Hematopoietic multipotent progenitor cell treated with erythropoietin and hydrocortisone succinate and interleukin-3 and kit ligand, for 17 days (in vitro differentiated cells): Measurements from ENCODE around the gene GSTT4.
"Not testable (repeated sequence)": the region's sequence is repeated elsewhere in the genome, so short reads cannot be mapped to it uniquely, and the experiment has no call there.

Experiments
- DNase-seq: peaks from one replicate; pipeline ENCODE4 v3.0.0-alpha.2; 2015; ENCODE audit warnings: low spot score

Gene GSTT4

GRCh38 chr22:23986538-23987178, 18.6 kb downstream of the GSTT4 start:
- not testable (repeated sequence) for DNase-seq

- DNase-seq = not testable (repeated sequence)
Measured at GRCh38 chr22:23986089-23986488, 19.2 kb downstream of the GSTT4 start.

GRCh38 chr22:23984430-23984829, 20.8 kb downstream of the GSTT4 start:
- DNase-seq = peak; percentile 83

GRCh38 chr22:23980567-23980966, 24.7 kb downstream of the GSTT4 start:
- DNase-seq = not testable (repeated sequence)

DNA sequence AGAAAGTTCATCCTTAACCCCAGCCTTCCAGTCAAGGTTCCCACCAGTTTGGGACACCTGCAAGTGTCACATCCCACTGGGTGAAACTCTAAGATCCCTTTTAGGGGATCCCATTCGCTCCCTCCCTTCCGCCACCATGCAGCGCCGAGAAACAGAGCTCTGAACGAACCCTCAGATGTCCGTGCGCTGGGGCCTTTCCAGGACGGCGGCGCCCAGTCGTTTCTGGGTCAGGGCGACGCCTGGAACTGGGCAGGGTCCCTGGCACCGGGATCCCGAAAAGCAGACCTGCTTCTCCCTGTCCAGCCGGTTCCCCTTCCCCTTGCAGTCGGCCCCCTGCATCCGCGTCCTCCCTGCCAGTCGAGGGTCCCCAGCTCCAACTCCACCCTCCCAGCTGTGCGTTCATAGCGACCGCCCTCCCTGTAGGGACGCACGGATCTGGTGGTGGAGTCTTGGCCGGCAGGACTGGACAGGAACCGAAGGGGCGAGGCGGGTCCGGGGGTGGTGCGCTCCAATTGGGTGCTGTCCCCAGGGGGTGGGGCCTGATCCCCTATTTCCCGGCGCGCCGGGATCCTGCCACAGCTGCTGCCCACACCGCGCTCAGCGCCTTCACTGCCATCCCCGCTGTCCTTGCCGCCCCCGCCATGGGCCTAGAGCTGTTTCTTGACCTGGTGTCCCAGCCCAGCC, 25.6 kb downstream of the GSTT4 start, which contains the start of gene GSTT2:
Gene GSTT2 (plus strand): TSS at position 578 of the 684 bp plus-strand sequence.
- not testable (repeated sequence) for DNase-seq

DNA sequence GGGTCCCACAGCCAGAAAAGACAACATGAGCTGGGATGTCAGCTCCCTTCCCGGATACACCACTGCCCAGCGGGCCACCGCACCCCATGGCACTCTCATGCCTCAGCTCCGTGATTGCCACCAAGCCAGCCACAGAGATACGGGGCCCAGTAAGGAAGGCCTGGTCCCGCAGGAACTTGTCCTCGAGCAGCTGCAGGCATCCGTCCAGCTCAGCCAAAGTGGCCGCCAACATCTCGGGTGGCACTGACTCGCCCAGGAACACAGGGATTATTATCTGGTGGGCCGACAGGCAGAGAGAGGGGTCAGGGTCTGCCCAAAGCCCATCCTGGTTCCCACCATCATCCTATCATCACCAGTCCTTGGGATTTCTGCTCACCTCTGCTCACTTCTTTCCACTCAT, 27.9 kb downstream of the GSTT4 start:
- DNase-seq = not testable (repeated sequence)

GRCh38 chr22:23974836-23975352, 30.4 kb downstream of the GSTT4 start:
- not testable (repeated sequence) for DNase-seq

GRCh38 chr22:23974345-23974744, 30.9 kb downstream of the GSTT4 start, which contains the start of gene DDT:
DDT (minus strand) TSS chr22:23974441; CDS start chr22:23974414, 27 bp downstream.
- not testable (repeated sequence) for DNase-seq

DNA sequence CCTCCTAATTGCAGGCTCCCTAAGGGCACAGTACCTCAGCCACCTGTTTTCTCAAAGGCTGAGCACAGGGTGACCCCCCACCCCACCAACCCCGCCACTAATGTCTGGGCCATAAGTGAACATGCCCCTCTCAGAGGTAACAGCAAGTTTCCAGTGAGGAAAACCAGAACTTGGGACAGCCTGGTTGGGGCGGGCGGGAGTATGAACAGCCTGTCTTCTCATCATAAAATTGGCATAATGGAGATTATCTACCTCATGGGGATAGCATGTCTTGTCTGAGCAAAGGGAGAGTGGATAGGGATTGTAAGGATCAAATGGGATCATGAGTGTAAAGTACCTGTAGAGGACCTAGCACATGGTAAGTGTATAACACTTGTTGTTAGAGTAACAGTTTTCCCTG, 33.3 kb downstream of the GSTT4 start:
- DNase-seq = not testable (repeated sequence)

DNA sequence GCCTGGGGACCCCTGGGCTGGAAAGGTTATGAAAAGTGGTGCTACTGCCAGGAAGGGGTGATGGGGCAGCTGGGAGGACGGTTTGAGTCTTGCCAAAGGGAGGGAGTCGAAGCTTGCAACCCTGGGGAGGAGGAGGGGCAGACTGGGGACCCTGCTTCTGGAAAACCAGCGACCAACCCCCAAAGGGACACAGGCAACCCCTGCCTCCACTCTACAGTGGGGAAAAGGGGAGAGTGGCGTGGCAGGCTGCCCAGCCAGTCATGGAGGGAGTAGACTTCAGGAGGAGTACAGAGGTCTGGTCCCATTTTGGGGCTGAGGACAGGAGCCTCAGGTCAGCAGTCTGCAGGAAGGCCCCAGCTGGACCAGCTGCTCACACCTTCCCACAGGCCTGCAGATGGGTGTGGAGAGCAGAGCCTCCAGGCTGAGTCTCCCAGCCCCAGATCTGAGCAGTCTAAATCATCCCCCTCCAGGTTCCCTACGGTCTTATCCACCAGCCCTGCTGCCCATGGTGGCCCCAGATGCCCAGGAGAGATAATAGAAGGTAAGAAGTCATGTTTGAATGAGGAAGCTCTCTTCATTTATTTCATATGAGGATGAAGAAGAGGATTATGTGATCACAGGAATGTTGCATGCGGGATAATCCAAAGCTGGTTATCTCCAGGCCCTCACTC, 34.3 kb downstream of the GSTT4 start:
- DNase-seq = no peak

GRCh38 chr22:23970201-23970641, 35.0 kb downstream of the GSTT4 start:
- no peak for DNase-seq

DNA sequence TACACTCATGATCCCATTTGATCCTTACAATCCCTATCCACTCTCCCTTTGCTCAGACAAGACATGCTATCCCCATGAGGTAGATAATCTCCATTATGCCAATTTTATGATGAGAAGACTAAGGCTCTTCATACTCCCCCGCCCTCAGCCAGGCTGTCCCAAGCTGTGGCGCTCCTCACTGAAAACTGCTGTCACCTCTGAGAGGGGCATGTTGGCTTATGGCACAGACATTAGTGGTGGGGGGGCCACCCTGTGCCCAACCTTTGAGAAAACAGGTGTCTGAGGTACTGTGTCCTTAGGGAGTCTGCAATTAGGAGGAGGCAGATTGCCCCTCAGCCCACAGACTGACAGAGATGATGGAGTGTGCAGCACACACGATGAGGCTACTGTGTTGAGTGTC, 36.2 kb downstream of the GSTT4 start:
- DNase-seq = no peak

DNA sequence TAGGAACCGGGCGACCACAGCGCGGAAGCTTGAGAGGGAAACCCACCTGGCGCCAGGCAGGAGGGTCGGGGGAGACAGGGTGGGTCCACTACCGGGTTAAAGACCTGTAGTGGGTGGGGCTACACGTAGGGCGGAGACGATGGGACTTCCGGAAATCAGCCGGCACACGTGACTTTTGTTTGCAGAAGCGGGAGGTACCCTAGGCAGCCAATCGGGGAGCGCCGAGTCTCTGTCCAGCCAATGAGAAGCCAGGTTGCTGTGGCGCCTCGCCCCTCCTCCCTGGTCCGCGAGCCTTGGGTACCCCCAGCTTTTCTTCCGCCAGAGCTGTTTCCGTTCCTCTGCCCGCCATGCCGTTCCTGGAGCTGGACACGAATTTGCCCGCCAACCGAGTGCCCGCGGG, 38.7 kb downstream of the GSTT4 start, which contains the start of gene DDTL:
Gene DDTL (plus strand): TSS at position 321 of the 400 bp plus-strand sequence. CDS start 27 bp downstream, at position 348.
- not testable (repeated sequence) for DNase-seq

GRCh38 chr22:23966094-23966493, 39.2 kb downstream of the GSTT4 start:
- DNase-seq = not testable (repeated sequence)

GRCh38 chr22:23961084-23961771, 44.0 kb downstream of the GSTT4 start, which contains the start of gene GSTT2B:
GSTT2B (minus strand) TSS chr22:23961195; CDS start chr22:23961131, 64 bp downstream.
- DNase-seq = not testable (repeated sequence)

DNA sequence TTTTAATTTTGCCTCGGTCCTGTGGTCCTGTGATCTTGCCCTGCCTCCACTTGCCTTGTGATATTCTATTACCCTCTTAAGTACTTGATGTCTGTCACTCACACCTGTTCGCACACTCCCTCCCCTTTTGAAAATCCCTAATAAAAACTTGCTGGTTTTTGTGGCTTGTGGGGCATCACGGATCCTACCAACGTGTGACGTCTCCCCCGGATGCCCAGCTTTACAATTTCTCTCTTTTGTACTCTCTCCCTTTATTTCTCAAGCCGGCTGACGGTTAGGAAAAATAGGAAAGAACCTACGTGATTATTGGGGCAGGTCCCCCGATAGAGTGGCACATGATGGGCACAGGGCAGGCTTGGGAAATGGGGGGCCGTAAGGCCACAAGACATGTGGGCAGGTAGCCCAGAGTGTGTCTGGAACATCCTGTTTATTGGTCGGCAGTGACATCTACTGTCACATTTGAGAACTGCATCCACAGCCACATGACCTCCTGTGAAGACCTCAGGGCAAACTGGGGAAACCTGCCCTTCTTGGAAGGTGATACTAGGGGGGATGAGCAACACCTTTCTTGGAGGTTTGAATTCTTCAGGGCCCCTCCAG, 48.9 kb downstream of the GSTT4 start:
- DNase-seq = peak; percentile 81

DNA sequence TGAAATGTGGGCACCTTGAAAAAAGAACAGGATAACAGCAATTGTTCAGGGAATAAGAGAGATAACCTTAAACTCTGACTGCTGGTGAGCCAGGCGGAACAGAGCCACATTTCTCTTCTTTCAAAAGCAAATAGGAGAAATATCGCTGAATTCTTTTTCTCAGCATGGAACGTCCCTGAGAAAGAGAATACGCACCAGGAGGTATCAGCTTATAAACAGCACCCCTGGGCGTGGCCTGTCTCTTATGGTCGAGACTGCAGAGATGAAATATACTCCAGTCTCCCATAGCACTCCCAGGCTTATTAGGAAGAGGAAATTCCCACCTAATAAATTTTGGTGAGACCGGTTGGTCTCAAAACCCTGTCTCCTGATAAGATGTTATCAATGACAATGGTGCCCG, 49.4 kb downstream of the GSTT4 start:
- DNase-seq = not testable (repeated sequence)

GRCh38 chr22:23954991-23955305, 50.3 kb downstream of the GSTT4 start:
- DNase-seq = not testable (repeated sequence)

- DNase-seq = not testable (repeated sequence)
Measured at GRCh38 chr22:23954193-23954990, 50.9 kb downstream of the GSTT4 start.

- not testable (repeated sequence) for DNase-seq
Measured at GRCh38 chr22:23953485-23953884, 51.8 kb downstream of the GSTT4 start.
